ENCODE data around the gene HOXC12. TPM values are rescaled to one million over a fixed set of nuclear protein-coding genes. Genes with fewer than 3 reads are reported as not detected.

Gene HOXC12
- total RNA-seq, 1 donor from 2014 or later: not detected

DNA sequence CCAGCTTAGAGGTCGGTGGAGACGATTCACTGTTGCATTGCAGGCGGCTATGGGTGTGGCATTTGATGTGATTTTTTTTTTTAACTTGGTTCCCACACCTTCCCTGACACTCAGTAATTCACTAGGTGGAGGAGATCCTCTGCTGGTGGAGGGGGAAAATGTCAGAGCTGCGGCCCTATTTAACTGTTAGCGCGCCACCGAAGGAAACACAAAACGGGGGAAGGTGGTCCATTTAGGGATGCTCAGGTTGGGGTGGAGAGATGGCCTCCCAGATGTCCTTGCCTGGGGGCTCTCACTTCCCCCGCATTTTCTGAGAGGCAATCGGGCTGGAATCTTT, 4.3 kb upstream of the HOXC12 start:
- FAIRE-seq: no peak
- peaks cover 72% of the 10 kb centered on the region for H3K27me3 ChIP-seq (ENCODE audit: control insufficient read depth, insufficient read depth, low read length)
- DNase-seq (ENCODE audit: low read depth): no peak
- TF ChIP-seq, protein P1, sequence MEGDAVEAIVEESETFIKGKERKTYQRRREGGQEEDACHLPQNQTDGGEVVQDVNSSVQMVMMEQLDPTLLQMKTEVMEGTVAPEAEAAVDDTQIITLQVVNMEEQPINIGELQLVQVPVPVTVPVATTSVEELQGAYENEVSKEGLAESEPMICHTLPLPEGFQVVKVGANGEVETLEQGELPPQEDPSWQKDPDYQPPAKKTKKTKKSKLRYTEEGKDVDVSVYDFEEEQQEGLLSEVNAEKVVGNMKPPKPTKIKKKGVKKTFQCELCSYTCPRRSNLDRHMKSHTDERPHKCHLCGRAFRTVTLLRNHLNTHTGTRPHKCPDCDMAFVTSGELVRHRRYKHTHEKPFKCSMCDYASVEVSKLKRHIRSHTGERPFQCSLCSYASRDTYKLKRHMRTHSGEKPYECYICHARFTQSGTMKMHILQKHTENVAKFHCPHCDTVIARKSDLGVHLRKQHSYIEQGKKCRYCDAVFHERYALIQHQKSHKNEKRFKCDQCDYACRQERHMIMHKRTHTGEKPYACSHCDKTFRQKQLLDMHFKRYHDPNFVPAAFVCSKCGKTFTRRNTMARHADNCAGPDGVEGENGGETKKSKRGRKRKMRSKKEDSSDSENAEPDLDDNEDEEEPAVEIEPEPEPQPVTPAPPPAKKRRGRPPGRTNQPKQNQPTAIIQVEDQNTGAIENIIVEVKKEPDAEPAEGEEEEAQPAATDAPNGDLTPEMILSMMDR (IDR thresholded peaks at IDR 0.05; ENCODE audit: insufficient read depth, low read length, severe bottlenecking): no peak
- no peaks in the 10 kb centered on the region for H3K36me3 ChIP-seq (ENCODE audit: control insufficient read depth, insufficient read depth, low read length)
- H3K4me3 ChIP-seq (ENCODE audit: low read depth, low read length): no peak overlapping the region

DNA sequence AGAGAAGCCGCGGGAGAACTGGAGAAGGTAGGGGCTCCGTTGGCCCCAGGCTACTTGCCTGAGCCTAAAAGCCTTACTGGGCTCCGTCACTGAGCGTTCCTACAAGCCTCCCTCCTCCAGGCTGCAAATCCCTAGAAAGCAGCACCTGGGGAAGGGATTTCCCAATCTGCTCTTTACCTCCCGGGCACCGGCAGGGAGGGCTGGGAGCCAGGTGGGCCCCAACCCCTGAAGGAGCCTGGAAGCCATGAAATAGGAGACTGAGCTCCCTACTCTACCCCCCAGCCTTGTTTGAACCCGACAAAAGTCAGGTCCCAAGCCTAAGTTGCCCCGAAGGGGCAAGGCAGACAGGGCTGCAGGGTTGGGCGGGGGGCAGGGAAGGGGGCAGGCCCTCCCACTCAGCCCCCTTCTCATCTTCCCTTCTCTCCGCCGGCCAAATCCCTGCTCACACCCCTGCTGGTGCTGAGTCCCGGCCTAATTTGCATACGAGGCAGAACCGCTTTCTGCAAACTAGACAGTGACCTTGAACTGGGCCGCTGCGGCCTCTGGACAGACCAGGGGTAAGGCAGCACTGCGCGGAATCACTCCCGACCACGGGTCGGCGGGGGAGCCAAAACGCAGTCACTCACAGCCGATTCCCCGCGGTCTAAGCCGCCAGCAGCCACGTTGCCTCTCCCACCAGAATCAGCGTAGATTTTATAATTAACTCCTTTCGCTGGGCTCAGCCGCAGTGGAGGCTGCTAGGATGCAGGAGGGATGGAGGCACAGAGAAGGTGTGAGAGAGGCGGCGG, 3.7 kb upstream of the HOXC12 start:
- no peak overlapping the region for H3K4me3 ChIP-seq (ENCODE audit: low read depth, low read length)
- H3K36me3 ChIP-seq (ENCODE audit: control insufficient read depth, insufficient read depth, low read length): no peaks in the 10 kb centered on the region
- H3K27me3 ChIP-seq (ENCODE audit: control insufficient read depth, insufficient read depth, low read length): peaks cover 72% of the 10 kb centered on the region
- TF ChIP-seq, protein P1 (IDR thresholded peaks at IDR 0.05; ENCODE audit: insufficient read depth, low read length, severe bottlenecking): no peak
- no peak for FAIRE-seq
- no peak for DNase-seq (ENCODE audit: low read depth)

DNA sequence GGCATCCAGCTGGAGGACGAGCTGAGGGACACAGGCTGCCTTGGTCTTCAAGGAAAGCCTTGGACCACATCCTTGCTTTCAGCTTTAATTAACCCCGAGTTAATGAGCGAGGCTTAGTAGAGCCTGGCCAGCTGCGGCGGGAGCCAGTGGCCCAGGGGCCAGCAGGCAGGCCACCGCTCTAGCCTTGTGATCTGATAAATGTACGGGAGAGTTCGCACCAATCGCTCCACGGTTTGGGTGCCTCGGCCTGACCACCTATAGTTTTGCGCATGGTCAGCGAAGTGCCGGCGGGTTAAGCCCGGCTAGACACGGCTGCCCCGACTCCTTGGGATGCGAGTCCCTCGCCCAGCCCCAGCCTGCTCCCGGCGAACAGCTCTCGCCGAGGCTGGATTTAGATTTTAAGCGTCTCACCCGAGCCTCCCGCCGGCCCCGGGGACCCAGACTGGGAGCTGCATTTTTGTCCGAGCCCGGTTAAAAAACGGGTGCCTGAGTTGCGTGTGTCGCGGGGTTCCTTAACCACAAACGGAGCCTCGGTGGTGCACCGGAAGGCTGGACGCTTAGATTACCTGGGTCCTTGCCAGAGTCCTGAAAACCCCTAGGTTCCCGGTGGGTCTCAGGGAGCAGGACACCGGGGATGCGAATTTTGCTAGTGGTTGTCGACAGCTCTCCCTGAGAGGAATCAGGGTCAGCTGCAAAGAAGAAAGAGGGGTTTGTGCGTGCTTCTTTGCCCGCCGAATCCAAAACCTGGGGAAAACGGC, 2.9 kb upstream of the HOXC12 start:
- H3K27me3 ChIP-seq (ENCODE audit: control insufficient read depth, insufficient read depth, low read length): peaks cover 75% of the 10 kb centered on the region

DNA sequence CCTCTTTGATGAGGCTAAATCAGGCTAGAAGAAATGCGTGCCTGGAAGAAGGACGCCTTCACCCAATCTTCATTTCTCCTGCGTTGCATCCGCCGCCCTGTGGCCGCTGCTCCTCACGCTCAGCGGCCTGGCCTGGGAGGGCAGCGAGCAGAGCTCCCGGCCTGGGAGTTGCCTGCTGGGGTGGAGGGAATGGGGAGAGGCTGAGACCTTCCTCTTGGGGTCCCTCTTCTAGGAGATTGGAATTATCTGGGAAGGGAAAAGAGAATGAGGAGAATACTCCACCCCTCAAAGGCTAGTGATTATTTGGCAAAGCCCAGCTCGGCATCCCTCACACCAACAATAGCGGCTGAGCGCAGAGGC, 2.4 kb upstream of the HOXC12 start:
- Histone ChIP-seq H3K36me3 (ENCODE audit: control insufficient read depth, insufficient read depth, low read length) (no peaks in the 10 kb centered on the region), H3K27me3 (ENCODE audit: control insufficient read depth, insufficient read depth, low read length) (peaks cover 79% of the 10 kb centered on the region), H3K4me3 (ENCODE audit: low read depth, low read length) (no peak overlapping the region)
- FAIRE-seq (no peak), DNase-seq (ENCODE audit: low read depth) (no peak)
- TF ChIP-seq, protein P1 (IDR thresholded peaks at IDR 0.05; ENCODE audit: insufficient read depth, low read length, severe bottlenecking): no peak

More for the DNA sequence above, 2.9 kb upstream of the HOXC12 start:
- TF ChIP-seq, protein P1 (IDR thresholded peaks at IDR 0.05; ENCODE audit: insufficient read depth, low read length, severe bottlenecking): no peak
- FAIRE-seq (no peak), DNase-seq (ENCODE audit: low read depth) (no peak)
- no peak overlapping the region for H3K4me3 ChIP-seq (ENCODE audit: low read depth, low read length)
- no peaks in the 10 kb centered on the region for H3K36me3 ChIP-seq (ENCODE audit: control insufficient read depth, insufficient read depth, low read length)

DNA sequence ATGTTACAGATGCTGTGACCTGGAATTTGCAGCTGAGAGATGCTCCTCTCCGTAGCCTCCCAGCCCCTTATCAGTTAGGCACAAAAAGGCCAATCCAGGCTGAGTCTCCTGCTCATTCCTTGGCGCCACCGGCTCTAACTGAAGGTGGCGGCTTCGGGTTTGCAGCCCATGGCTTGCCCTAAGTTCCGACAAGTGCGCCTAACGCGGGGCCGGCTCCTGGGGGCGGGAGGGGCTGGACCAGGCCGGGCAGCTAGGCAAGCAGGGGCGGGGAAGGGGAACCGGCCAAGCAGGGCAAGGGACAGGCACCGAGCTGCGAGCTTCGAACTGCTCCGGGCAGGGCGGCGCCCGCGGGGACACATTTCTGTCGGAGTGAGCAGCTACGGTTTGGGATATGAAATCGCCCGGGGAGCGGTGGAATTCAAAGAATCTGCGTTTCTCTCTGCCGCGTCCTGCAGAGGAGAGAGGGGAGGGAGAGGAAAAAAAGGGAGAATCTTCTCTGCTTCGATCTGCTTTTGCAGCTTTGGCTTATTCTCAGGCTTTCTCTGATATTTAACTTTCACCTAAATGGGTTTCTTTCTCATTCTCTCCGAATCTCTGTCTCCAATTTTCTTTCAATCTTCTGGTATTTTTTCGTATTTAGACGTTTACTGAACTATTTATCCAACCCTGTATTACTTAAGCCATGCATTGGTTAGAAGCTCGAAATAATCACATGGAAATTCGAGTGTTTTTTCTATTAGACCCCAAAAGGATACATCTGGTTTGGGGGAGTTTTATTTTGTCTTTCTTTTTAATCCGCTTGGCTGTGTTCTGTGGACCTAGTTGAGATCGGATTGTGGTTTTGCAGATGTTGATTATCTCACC, 1.6 kb upstream of the HOXC12 start:
- Histone ChIP-seq H3K4me3 (ENCODE audit: low read depth, low read length) (no peak overlapping the region), H3K36me3 (ENCODE audit: control insufficient read depth, insufficient read depth, low read length) (no peaks in the 10 kb centered on the region), H3K27me3 (ENCODE audit: control insufficient read depth, insufficient read depth, low read length) (peaks cover 84% of the 10 kb centered on the region)
- FAIRE-seq (no peak), DNase-seq (ENCODE audit: low read depth) (no peak)
- TF ChIP-seq, protein P1 (IDR thresholded peaks at IDR 0.05; ENCODE audit: insufficient read depth, low read length, severe bottlenecking): no peak

Measured in bronchial epithelial cell (primary cell).